GM18517 (cell line): Measurements from ENCODE around the gene PDZK1IP1.
"Not testable (repeated sequence)": the region's sequence is repeated elsewhere in the genome, so short reads cannot be mapped to it uniquely, and the experiment has no call there.

ENCODE experiments used
- ATAC-seq: cut with Tn5 transposase; IDR thresholded peaks from one replicate; pipeline ENCODE4 v1.9.1; 2021; ENCODE audit warnings: mild to moderate bottlenecking, moderate library complexity; ENCODE audit not compliant: unreplicated experiment

PDZK1IP1 gene

GRCh38 chr1:47181955-47182675 lies 7.7 kb downstream of the PDZK1IP1 start:
- ATAC-seq = no peak

GRCh38 chr1:47181095-47181954 lies 8.5 kb downstream of the PDZK1IP1 start:
- ATAC-seq = no peak

- no peak for ATAC-seq
Measured at GRCh38 chr1:47180603-47181094, 9.2 kb downstream of the PDZK1IP1 start.

- ATAC-seq = no peak
Measured at GRCh38 chr1:47179988-47180563, 9.8 kb downstream of the PDZK1IP1 start.

GRCh38 chr1:47179017-47179987 lies 10.5 kb downstream of the PDZK1IP1 start:
- ATAC-seq = peak; percentile 82

- no peak for ATAC-seq
Measured at GRCh38 chr1:47178654-47179016, 11.2 kb downstream of the PDZK1IP1 start.

GRCh38 chr1:47178020-47178419 lies 11.8 kb downstream of the PDZK1IP1 start:
- no peak for ATAC-seq

- ATAC-seq = peak; percentile 47
Measured at GRCh38 chr1:47175227-47175934, 14.5 kb downstream of the PDZK1IP1 start.

- ATAC-seq = no peak
Measured at GRCh38 chr1:47174656-47175020, 15.2 kb downstream of the PDZK1IP1 start.

GRCh38 chr1:47172782-47173181 lies 17.1 kb downstream of the PDZK1IP1 start:
- no peak for ATAC-seq

GRCh38 chr1:47164552-47164951 lies 25.3 kb downstream of the PDZK1IP1 start:
- no peak for ATAC-seq

- no peak for ATAC-seq
Measured at GRCh38 chr1:47161298-47162040, 28.4 kb downstream of the PDZK1IP1 start.

GRCh38 chr1:47160716-47161115 lies 29.1 kb downstream of the PDZK1IP1 start:
- ATAC-seq = no peak

GRCh38 chr1:47157957-47158356 lies 31.9 kb downstream of the PDZK1IP1 start:
- ATAC-seq = not testable (repeated sequence)

- ATAC-seq = not testable (repeated sequence)
Measured at GRCh38 chr1:47156457-47156856, 33.4 kb downstream of the PDZK1IP1 start.

GRCh38 chr1:47149162-47149561 lies 40.7 kb downstream of the PDZK1IP1 start:
- not testable (repeated sequence) for ATAC-seq

- ATAC-seq = no peak
Measured at GRCh38 chr1:47147047-47147785, 42.6 kb downstream of the PDZK1IP1 start.

- not testable (repeated sequence) for ATAC-seq
Measured at GRCh38 chr1:47146495-47146894, 43.3 kb downstream of the PDZK1IP1 start.
